Fibroblast of upper back skin (primary cell): ENCODE data around the gene KIAA0513.
"Not testable (repeated sequence)": the region's sequence is repeated elsewhere in the genome, so short reads cannot be mapped to it uniquely, and the experiment has no call there.

Experiments used
- DNase-seq: peaks from one replicate; pipeline ENCODE4 v3.0.0-alpha.2; 2013

KIAA0513 gene

GRCh38 chr16:85051683-85052082 lies 24.1 kb downstream of the KIAA0513 start:
- DNase-seq, result no peak

- no peak for DNase-seq
Observed at GRCh38 chr16:85052536-85052935, 24.9 kb downstream of the KIAA0513 start.

- DNase-seq, result not testable (repeated sequence)
Observed at GRCh38 chr16:85054321-85054720, 26.7 kb downstream of the KIAA0513 start.

GRCh38 chr16:85054948-85055492 lies 27.4 kb downstream of the KIAA0513 start:
- DNase-seq, result no peak

- peak; percentile 50 for DNase-seq
Observed at GRCh38 chr16:85055493-85056210, 28.1 kb downstream of the KIAA0513 start.

GRCh38 chr16:85056211-85056748 lies 28.7 kb downstream of the KIAA0513 start:
- peak; percentile 35 for DNase-seq

- DNase-seq, result no peak
Observed at GRCh38 chr16:85057212-85057889, 29.8 kb downstream of the KIAA0513 start.

- no peak for DNase-seq
Observed at GRCh38 chr16:85057948-85058347, 30.4 kb downstream of the KIAA0513 start.

GRCh38 chr16:85058909-85059308 lies 31.3 kb downstream of the KIAA0513 start:
- DNase-seq, result no peak

- DNase-seq, result no peak
Observed at GRCh38 chr16:85061566-85061965, 34.0 kb downstream of the KIAA0513 start.

GRCh38 chr16:85062323-85062722 lies 34.7 kb downstream of the KIAA0513 start:
- DNase-seq, result no peak

- no peak for DNase-seq
Observed at GRCh38 chr16:85062845-85063244, 35.2 kb downstream of the KIAA0513 start.

- no peak for DNase-seq
Observed at GRCh38 chr16:85064186-85064585, 36.6 kb downstream of the KIAA0513 start.

GRCh38 chr16:85065099-85065498 lies 37.5 kb downstream of the KIAA0513 start:
- DNase-seq, result no peak

GRCh38 chr16:85066346-85066885 lies 38.8 kb downstream of the KIAA0513 start:
- DNase-seq, result no peak

GRCh38 chr16:85067024-85067423 lies 39.4 kb downstream of the KIAA0513 start:
- DNase-seq, result no peak

- DNase-seq, result no peak
Observed at GRCh38 chr16:85067426-85067825, 39.8 kb downstream of the KIAA0513 start.

- no peak for DNase-seq
Observed at GRCh38 chr16:85068746-85069145, 41.2 kb downstream of the KIAA0513 start.

GRCh38 chr16:85069171-85069570 lies 41.6 kb downstream of the KIAA0513 start:
- no peak for DNase-seq

GRCh38 chr16:85072076-85072860 lies 44.7 kb downstream of the KIAA0513 start:
- DNase-seq, result no peak

- DNase-seq, result peak; percentile 42
Observed at GRCh38 chr16:85072947-85073346, 45.4 kb downstream of the KIAA0513 start.

- no peak for DNase-seq
Observed at GRCh38 chr16:85074225-85074914, 46.8 kb downstream of the KIAA0513 start.
